HS-5 (cell line): ENCODE measurements around the gene EMILIN3.
"Not testable (repeated sequence)": the region's sequence is repeated elsewhere in the genome, so short reads cannot be mapped to it uniquely, and the experiment has no call there.

Experiments used
- DNase-seq: peaks from one replicate; pipeline ENCODE4 v3.0.0-alpha.2; 2012; ENCODE audit warnings: low read depth

The EMILIN3 gene

GRCh38 chr20:41316602-41317545 lies 49.7 kb downstream of the EMILIN3 start:
- peak; percentile 88 for DNase-seq

GRCh38 chr20:41316051-41316450 lies 50.6 kb downstream of the EMILIN3 start:
- DNase-seq = no peak

- no peak for DNase-seq
These were observed 52.2 kb downstream of the EMILIN3 start for GRCh38 chr20:41314386-41314785.

- not testable (repeated sequence) for DNase-seq
These were observed 54.6 kb downstream of the EMILIN3 start for GRCh38 chr20:41312009-41312408.
